NCI-H2171 treated with DMSO at 0.1 percent for 48 hours (cell line): Measurements from ENCODE around the gene MAOA.
"Not testable (repeated sequence)": the region's sequence is repeated elsewhere in the genome, so short reads cannot be mapped to it uniquely, and the experiment has no call there.

Experiments
- DNase-seq: peaks from one replicate; lab custom pipeline; 2025; lab: John Stamatoyannopoulos, UW

MAOA gene

GRCh38 chrX:43717161-43717560, 61.1 kb downstream of the MAOA start:
- no peak for DNase-seq

GRCh38 chrX:43718081-43718480, 62.0 kb downstream of the MAOA start:
- no peak for DNase-seq

GRCh38 chrX:43718546-43718945, 62.4 kb downstream of the MAOA start:
- no peak for DNase-seq

GRCh38 chrX:43718956-43719355, 62.9 kb downstream of the MAOA start:
- DNase-seq = no peak

DNA sequence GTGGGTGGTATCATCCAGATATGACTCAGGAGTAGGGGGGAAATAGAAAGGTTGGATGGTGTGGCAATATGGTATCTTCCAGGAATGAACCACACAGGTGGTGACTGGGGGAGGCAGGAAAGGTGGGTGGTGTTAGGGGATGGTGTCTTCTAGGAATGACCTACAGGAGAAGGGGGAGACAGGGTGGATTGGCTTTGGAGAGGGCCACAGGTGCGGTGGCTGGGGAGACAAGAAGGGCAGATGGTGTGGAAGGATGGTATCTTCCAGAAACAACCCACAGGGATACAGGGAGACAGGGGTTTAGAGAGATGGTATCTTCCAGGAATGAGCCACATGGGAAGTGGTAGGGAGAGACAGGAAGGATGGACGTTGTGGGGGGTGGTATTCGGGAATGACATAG, 64.0 kb downstream of the MAOA start:
- DNase-seq = no peak

DNA sequence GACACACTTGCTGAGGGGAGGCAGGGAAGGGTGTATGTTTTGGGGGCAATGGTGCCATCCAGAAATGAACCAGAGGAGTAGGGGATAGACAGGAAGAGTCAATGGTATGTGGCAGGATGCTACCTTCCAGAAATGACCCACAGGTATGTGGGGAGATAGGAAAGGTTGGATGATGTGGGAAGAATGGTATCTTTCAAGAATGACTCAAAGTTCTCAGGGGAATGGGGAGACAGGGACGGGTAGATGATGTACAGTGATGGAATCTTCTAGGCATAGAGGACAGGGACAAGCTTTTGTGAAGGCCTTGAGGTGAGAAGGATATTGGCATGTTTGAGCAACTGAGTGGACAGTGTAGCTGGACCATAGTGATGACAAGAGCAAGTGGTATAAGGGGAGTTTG, 64.9 kb downstream of the MAOA start:
- DNase-seq = no peak

DNA sequence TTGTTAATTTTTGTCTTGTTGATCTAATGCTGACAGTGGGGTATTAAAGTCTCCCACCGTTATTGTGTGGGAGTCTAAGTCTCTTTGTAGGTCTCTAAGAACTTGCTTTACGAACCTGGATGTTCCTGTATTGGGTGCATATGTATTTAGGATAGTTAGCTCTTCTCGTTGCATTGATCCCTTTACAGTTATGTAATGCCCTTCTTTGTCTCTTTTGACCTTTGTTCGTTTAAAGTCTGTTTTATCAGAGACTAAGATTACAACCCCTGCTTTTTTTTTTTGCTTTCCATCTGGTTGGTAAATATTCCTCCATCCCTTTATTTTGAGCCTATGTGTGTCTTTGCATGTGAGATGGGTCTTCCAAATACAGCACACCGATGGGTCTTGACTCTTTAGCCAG, 69.1 kb downstream of the MAOA start:
- not testable (repeated sequence) for DNase-seq

- not testable (repeated sequence) for DNase-seq
These were observed 71.2 kb downstream of the MAOA start for GRCh38 chrX:43727254-43727653.

- no peak for DNase-seq
These were observed 71.9 kb downstream of the MAOA start for GRCh38 chrX:43728002-43728401.

- no peak for DNase-seq
These were observed 72.9 kb downstream of the MAOA start for GRCh38 chrX:43728966-43729365.

GRCh38 chrX:43731086-43731485, 75.0 kb downstream of the MAOA start:
- DNase-seq = no peak

DNA sequence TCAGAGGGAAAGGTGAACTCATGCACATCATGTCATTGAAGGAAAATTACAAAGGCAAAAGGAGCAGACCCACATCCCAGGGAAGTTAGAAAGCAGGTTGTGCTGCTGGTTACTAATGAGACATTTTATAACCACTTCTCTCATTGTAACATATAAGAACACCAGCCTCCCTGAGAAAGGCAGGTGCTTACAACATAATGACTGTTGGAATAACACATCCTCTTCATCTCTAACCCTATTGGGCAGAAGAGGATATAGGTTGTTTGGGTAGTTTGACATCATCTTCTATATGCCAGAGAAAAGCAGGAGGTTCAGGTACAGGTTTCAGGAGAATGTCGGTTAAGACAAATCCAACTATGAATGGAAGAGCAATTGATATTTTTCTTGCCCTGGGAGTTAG, 77.6 kb downstream of the MAOA start:
- DNase-seq = no peak

GRCh38 chrX:43734444-43734843, 78.3 kb downstream of the MAOA start:
- no peak for DNase-seq

- no peak for DNase-seq
These were observed 79.4 kb downstream of the MAOA start for GRCh38 chrX:43735534-43735933.

- DNase-seq = no peak
These were observed 79.9 kb downstream of the MAOA start for GRCh38 chrX:43735957-43736356.

DNA sequence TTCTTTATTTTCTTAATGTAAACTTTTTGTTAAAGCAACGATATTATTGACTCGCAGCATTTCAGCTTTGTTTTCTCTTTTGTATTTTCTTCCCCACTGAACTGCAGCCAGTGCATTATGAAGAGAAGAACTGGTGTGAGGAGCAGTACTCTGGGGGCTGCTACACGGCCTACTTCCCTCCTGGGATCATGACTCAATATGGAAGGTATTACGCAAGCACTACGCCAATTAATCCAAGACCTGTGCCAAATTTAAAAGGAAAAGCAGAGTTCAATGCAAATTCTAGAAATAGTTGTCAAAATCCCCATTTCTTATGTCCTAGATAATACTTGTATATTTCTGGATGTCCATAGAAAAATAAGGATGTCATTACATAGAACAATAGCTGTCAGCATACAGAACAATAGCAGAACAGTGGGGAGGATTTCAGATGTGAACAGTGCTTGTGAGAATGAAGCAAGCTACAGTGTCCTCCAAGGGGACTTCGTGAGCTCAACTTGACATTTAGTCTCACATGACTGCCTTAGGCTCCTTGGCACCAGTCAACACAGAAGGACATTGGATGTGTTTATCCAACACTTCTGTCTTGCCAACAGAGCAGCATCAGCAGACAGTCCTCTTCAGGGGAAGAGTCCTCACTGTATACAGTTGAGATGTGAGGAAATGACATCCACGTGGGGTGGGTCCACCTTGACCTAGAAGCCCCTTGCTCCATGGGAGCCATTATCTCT, 85.9 kb downstream of the MAOA start:
- no peak for DNase-seq

DNA sequence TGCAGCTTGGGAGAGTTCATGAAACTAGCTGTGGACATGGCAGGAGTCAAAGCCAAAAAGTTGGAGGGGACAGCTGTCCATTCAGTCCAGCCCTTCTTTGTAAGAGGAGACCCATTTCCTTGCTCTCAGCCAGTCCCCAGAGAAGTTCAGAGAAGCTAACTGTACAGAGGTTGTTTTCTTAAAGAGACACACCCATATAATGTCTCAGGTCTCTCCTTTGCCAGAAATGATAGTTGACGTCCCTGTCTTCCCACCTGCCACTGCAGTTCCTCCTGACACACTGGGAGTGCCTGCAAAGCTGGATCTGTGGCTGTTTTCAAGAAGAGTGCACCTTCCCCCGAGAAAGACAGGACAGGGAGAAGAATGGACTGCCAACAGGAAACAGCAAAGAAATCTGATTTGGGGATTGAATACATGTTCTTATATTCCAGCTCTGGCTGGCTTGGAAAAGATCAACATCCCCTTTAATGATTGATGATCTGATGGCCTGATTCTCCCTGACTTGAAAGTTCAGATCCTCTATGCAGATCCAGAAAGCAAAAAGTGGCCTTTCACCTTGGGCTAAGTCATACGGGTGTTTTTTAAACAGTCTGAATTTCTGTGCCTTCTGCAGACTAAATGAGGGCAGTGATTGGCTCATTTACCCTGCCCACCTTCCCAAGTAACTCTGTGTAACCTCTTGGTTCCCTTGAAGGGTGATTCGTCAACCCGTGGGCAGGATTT, 87.2 kb downstream of the MAOA start:
- DNase-seq = no peak

DNA sequence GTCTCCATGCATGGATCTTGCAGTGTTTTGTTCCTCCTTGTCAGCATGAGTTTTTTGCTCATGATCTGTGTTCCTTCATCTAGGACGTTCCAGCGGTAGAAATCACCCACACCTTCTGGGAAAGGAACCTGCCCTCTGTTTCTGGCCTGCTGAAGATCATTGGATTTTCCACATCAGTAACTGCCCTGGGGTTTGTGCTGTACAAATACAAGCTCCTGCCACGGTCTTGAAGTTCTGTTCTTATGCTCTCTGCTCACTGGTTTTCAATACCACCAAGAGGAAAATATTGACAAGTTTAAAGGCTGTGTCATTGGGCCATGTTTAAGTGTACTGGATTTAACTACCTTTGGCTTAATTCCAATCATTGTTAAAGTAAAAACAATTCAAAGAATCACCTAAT, 88.2 kb downstream of the MAOA start:
- no peak for DNase-seq

DNA sequence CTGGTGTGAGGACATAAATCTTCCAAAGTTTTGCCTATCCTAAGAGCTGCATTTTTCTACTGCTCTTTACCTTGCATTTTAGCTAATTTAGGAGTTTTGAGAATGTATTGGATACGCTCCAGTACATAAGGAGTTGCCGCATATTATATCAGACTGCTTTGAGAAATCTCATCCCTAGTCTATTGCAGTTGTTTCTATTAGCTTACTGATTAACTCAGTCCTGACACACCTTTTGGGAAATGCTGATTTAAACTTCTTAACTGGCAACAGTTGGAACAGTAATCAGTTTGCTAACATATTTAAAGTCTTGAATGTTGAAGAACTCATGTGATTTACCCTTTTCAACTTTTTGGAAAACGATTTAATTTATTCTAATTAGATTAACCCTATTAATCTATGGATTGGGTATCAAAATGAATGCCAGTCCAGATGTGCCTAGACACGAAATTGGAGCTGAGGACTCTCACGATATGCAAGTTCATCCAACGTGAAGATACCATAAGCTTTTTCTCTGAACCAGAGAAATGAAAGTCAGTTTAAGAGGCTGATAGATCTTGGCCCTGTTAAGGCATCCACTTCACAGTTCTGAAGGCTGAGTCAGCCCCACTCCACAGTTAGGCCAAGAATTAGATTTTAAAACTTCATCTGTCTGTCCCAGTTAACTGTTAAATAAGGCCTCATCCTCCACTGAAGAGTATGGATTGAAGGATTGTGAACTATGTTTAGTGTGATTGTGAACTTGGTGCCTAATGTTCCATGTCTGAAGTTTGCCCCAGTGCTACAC, 90.0 kb downstream of the MAOA start:
- DNase-seq = no peak

DNA sequence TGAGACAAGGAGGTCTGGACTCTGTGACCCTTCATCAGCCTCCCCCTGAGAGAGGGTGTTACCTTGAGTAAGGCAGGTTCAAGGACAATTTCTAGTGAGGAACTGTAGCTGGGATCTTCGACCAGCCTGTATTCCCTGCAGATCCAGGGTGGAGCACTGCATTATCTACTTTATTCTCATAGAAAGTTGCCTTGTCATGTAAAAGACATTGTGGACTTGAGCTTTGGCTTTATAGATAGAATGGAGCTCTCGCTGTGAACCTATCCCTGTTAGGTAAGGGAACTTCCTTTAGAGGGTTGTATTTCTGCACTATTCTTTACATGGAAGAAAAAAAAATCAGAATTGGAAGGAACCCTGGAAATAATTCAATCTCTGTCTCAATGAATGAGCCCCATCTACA, 91.4 kb downstream of the MAOA start:
- no peak for DNase-seq

DNA sequence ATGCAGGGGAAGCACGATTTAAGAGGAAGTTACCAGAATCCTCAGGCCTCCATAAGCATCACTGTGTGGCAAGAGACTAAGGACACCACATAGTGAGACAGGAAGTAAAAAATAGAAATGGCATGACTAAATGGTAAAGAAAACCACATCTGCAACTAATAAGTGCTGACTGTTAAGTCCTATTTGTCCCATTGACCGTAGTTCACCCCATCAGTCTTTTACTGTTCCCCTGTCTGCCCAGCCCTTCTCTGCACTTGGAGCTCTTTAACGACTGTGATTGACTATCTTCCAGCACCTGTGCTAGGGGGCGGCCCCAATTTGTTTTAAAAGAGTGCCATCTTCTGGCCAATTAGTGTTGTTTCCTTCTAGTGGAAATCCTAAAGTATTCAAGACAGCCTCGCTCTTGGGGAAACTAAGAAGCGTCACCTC, 94.2 kb downstream of the MAOA start:
- peak; percentile 55 for DNase-seq

- no peak for DNase-seq
These were observed 97.5 kb downstream of the MAOA start for GRCh38 chrX:43753637-43754036.

DNA sequence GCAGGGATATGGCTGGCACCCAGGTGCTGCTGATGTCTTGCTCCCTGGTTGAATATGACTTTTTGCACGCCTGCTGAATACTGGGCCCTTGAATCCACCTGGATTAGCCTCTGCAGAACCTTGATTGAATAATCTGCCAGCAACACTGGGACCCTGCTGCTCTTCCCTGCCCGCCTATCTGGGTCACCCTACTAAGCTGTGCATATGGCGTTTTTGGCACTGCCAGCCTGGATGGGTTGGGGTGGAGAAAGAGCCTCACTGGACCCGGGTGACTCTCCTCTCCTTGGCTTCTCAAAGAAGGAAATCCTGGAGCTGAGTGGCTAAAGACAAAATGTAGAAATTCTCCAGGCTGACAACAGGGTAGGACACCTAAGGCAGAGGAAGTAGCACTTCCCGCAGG, 100.0 kb downstream of the MAOA start:
- DNase-seq = no peak
